IMR-90 (cell line): ENCODE results near the gene D2HGDH.

Experiments
- BHLHE40 ChIP-seq: fragments of 150-350 bp; IDR thresholded peaks from 2 replicates; pipeline ENCODE4 v1.6.1; 2016; ENCODE audit warnings: mild to moderate bottlenecking, low read depth, low read length
- CEBPB ChIP-seq: IDR thresholded peaks from 2 replicates; pipeline ENCODE4 v1.6.1; 2012; ENCODE audit warnings: low read depth, low read length, improper control_type of control experiment
- CHD1 ChIP-seq: IDR thresholded peaks from 2 replicates; pipeline ENCODE4 v1.6.1; 2012; ENCODE audit warnings: low read depth, low read length, improper control_type of control experiment
- FOS ChIP-seq: fragments of 150-350 bp; IDR thresholded peaks from 2 replicates; pipeline ENCODE4 v1.6.1; 2016; ENCODE audit warnings: low read depth, low read length
- MAFK ChIP-seq: IDR thresholded peaks from 2 replicates; pipeline ENCODE4 v1.6.1; 2012; ENCODE audit warnings: low read depth, low read length, improper control_type of control experiment
- MAZ ChIP-seq: IDR thresholded peaks from 2 replicates; pipeline ENCODE4 v1.6.1; 2012; ENCODE audit warnings: low read depth, mild to moderate bottlenecking, low read length, improper control_type of control experiment, moderate library complexity, borderline replicate concordance
- POLR2A ChIP-seq: IDR thresholded peaks from 2 replicates; pipeline ENCODE4 v1.6.1; 2012; ENCODE audit warnings: mild to moderate bottlenecking, low read depth, low read length
- RAD21 ChIP-seq: IDR thresholded peaks from 2 replicates; pipeline ENCODE4 v1.6.1; 2012; ENCODE audit warnings: low read length, improper control_type of control experiment
- RCOR1 ChIP-seq: IDR thresholded peaks from 2 replicates; pipeline ENCODE4 v1.6.1; 2012; ENCODE audit warnings: mild to moderate bottlenecking, low read length, improper control_type of control experiment; ENCODE audit not compliant: insufficient replicate concordance
- RFX5 ChIP-seq: IDR thresholded peaks from 2 replicates; pipeline ENCODE4 v1.8.0; 2012; ENCODE audit warnings: low read depth, mild to moderate bottlenecking, low read length, moderate library complexity
- SMC3 ChIP-seq: fragments of 150-350 bp; IDR thresholded peaks from 2 replicates; pipeline ENCODE4 v1.6.1; 2016; ENCODE audit warnings: low read depth, mild to moderate bottlenecking, antibody characterized with exemption, low read length, moderate library complexity
- TF ChIP-seq, protein P1 (sequence below): conservative IDR thresholded peaks from 2 replicates; pipeline ENCODE4 v1.5.1; 2012; ENCODE audit warnings: mild to moderate bottlenecking, low read depth, low read length, improper control_type of control experiment

DNA sequence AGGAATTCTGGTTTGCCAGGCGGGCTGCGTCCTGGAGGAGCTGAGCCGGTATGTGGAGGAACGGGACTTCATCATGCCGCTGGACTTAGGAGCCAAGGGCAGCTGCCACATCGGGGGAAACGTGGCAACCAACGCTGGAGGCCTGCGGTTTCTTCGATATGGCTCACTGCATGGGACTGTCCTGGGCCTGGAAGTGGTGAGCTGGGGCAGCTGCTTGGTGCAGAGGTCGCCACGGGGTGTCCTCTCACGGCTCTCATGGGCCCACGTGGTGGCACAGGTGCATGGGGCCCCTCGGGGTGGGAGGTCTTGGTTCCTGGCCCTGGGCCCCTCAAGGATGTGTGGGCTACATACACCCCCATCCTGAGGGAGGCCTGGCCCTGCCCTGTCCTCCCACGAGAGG, 9.2 kb downstream of the D2HGDH start:
- TF ChIP-seq, protein P1, sequence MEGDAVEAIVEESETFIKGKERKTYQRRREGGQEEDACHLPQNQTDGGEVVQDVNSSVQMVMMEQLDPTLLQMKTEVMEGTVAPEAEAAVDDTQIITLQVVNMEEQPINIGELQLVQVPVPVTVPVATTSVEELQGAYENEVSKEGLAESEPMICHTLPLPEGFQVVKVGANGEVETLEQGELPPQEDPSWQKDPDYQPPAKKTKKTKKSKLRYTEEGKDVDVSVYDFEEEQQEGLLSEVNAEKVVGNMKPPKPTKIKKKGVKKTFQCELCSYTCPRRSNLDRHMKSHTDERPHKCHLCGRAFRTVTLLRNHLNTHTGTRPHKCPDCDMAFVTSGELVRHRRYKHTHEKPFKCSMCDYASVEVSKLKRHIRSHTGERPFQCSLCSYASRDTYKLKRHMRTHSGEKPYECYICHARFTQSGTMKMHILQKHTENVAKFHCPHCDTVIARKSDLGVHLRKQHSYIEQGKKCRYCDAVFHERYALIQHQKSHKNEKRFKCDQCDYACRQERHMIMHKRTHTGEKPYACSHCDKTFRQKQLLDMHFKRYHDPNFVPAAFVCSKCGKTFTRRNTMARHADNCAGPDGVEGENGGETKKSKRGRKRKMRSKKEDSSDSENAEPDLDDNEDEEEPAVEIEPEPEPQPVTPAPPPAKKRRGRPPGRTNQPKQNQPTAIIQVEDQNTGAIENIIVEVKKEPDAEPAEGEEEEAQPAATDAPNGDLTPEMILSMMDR: no peak
- TF ChIP-seq MAFK (no peak), SMC3 (no peak), RFX5 (no peak), BHLHE40 (no peak), MAZ (no peak), RAD21 (no peak), FOS (no peak), POLR2A (no peak), CEBPB (no peak), CHD1 (no peak), RCOR1 (no peak)
